Measurements from ENCODE around the gene TPSD1. TPM values are rescaled to one million over a fixed set of nuclear protein-coding genes. Genes with fewer than 3 reads are reported as not detected.

The TPSD1 gene
- total and polyA plus RNA-seq, 2 experiments from 2014 or later: 0.17 TPM; not detected in 1

GRCh38 chr16:1223355-1224214 is 32.3 kb upstream of the TPSD1 start:
- H3K9me3 Mint-ChIP-seq: no peaks in the 10 kb centered on the region
- Histone ChIP-seq H3K9me2 (ENCODE audit: insufficient read depth) (no peaks in the 10 kb centered on the region), H3K4me3 (no peak overlapping the region), H3K4me2 (no peak overlapping the region), H4K20me1 (replicated peaks; ENCODE audit: insufficient read depth) (no peaks in the 10 kb centered on the region; the same call in none of the 2 replicates), H2AFZ (no peak overlapping the region), H3F3A (replicated peaks; ENCODE audit: low read depth) (no peaks in the 10 kb centered on the region), H3K79me2 (replicated peaks; ENCODE audit: insufficient read depth) (no peaks in the 10 kb centered on the region), H3K27me3 (ENCODE audit: insufficient read depth) (no peaks in the 10 kb centered on the region), H3K4me1 (ENCODE audit: insufficient read depth) (no peaks in the 10 kb centered on the region), H3K27ac (ENCODE audit: low read depth) (no peak overlapping the region), H3K36me3 (ENCODE audit: insufficient read depth) (no peaks in the 10 kb centered on the region)
- no peaks in the 10 kb centered on the region for H3K4me1 Mint-ChIP-seq
- H3K27me3 Mint-ChIP-seq (ENCODE audit: insufficient read depth, low read depth, poor library complexity): peaks cover 23% of the 10 kb centered on the region
- ATAC-seq: no peak
- H3K27ac Mint-ChIP-seq: no peak overlapping the region; the same call in 1 of the 2 replicates
- H3K36me3 Mint-ChIP-seq (ENCODE audit: low read depth): no peaks in the 10 kb centered on the region; the same call in 2 of the 3 replicates
- H3K4me3 Mint-ChIP-seq: no peak overlapping the region
- no peak for DNase-seq (ENCODE audit: low spot score)
- TF ChIP-seq EZH2 (IDR thresholded peaks at IDR 0.05; ENCODE audit: low read depth, unreplicated experiment): no peak
- no peak for TF ChIP-seq POLR2AphosphoS5 (IDR thresholded peaks at IDR 0.05; ENCODE audit: low read depth)
- no peak for TF ChIP-seq ZNF114 (CRISPR knock-in tag; IDR thresholded peaks at IDR 0.05)
- TF ChIP-seq, protein P1, sequence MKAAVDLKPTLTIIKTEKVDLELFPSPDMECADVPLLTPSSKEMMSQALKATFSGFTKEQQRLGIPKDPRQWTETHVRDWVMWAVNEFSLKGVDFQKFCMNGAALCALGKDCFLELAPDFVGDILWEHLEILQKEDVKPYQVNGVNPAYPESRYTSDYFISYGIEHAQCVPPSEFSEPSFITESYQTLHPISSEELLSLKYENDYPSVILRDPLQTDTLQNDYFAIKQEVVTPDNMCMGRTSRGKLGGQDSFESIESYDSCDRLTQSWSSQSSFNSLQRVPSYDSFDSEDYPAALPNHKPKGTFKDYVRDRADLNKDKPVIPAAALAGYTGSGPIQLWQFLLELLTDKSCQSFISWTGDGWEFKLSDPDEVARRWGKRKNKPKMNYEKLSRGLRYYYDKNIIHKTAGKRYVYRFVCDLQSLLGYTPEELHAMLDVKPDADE (IDR thresholded peaks at IDR 0.05): no peak
- TF ChIP-seq ZNF331 (CRISPR knock-in tag; IDR thresholded peaks at IDR 0.05; ENCODE audit: low read depth): no peak
- TF ChIP-seq NANOG (IDR thresholded peaks at IDR 0.05; ENCODE audit: borderline replicate concordance): no peak
- TF ChIP-seq CREB1 (CRISPR knock-in tag; IDR thresholded peaks at IDR 0.05; ENCODE audit: low read depth): no peak
- no peak for TF ChIP-seq STAT1 (IDR thresholded peaks at IDR 0.05; ENCODE audit: unreplicated experiment)
- TF ChIP-seq, protein P2, sequence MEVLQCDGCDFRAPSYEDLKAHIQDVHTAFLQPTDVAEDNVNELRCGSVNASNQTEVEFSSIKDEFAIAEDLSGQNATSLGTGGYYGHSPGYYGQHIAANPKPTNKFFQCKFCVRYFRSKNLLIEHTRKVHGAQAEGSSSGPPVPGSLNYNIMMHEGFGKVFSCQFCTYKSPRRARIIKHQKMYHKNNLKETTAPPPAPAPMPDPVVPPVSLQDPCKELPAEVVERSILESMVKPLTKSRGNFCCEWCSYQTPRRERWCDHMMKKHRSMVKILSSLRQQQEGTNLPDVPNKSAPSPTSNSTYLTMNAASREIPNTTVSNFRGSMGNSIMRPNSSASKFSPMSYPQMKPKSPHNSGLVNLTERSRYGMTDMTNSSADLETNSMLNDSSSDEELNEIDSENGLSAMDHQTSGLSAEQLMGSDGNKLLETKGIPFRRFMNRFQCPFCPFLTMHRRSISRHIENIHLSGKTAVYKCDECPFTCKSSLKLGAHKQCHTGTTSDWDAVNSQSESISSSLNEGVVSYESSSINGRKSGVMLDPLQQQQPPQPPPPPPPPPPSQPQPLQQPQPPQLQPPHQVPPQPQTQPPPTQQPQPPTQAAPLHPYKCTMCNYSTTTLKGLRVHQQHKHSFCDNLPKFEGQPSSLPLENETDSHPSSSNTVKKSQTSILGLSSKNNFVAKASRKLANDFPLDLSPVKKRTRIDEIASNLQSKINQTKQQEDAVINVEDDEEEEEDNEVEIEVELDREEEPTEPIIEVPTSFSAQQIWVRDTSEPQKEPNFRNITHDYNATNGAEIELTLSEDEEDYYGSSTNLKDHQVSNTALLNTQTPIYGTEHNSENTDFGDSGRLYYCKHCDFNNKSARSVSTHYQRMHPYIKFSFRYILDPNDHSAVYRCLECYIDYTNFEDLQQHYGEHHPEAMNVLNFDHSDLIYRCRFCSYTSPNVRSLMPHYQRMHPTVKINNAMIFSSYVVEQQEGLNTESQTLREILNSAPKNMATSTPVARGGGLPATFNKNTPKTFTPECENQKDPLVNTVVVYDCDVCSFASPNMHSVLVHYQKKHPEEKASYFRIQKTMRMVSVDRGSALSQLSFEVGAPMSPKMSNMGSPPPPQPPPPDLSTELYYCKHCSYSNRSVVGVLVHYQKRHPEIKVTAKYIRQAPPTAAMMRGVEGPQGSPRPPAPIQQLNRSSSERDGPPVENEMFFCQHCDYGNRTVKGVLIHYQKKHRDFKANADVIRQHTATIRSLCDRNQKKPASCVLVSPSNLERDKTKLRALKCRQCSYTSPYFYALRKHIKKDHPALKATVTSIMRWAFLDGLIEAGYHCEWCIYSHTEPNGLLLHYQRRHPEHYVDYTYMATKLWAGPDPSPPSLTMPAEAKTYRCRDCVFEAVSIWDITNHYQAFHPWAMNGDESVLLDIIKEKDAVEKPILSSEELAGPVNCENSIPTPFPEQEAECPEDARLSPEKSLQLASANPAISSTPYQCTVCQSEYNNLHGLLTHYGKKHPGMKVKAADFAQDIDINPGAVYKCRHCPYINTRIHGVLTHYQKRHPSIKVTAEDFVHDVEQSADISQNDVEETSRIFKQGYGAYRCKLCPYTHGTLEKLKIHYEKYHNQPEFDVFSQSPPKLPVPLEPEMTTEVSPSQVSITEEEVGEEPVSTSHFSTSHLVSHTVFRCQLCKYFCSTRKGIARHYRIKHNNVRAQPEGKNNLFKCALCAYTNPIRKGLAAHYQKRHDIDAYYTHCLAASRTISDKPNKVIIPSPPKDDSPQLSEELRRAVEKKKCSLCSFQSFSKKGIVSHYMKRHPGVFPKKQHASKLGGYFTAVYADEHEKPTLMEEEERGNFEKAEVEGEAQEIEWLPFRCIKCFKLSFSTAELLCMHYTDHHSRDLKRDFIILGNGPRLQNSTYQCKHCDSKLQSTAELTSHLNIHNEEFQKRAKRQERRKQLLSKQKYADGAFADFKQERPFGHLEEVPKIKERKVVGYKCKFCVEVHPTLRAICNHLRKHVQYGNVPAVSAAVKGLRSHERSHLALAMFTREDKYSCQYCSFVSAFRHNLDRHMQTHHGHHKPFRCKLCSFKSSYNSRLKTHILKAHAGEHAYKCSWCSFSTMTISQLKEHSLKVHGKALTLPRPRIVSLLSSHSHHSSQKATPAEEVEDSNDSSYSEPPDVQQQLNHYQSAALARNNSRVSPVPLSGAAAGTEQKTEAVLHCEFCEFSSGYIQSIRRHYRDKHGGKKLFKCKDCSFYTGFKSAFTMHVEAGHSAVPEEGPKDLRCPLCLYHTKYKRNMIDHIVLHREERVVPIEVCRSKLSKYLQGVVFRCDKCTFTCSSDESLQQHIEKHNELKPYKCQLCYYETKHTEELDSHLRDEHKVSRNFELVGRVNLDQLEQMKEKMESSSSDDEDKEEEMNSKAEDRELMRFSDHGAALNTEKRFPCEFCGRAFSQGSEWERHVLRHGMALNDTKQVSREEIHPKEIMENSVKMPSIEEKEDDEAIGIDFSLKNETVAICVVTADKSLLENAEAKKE (CRISPR knock-in tag; IDR thresholded peaks at IDR 0.05): no peak
